Measurements from ENCODE around the gene USHBP1. TPM values are rescaled to one million over a fixed set of nuclear protein-coding genes. Genes with fewer than 3 reads are reported as not detected.
A peak's percentile ranks its signal among the peaks of the same experiment; 100 is the strongest.

USHBP1 gene
- total RNA-seq, 1 experiment from 2014 or later, result not detected

DNA sequence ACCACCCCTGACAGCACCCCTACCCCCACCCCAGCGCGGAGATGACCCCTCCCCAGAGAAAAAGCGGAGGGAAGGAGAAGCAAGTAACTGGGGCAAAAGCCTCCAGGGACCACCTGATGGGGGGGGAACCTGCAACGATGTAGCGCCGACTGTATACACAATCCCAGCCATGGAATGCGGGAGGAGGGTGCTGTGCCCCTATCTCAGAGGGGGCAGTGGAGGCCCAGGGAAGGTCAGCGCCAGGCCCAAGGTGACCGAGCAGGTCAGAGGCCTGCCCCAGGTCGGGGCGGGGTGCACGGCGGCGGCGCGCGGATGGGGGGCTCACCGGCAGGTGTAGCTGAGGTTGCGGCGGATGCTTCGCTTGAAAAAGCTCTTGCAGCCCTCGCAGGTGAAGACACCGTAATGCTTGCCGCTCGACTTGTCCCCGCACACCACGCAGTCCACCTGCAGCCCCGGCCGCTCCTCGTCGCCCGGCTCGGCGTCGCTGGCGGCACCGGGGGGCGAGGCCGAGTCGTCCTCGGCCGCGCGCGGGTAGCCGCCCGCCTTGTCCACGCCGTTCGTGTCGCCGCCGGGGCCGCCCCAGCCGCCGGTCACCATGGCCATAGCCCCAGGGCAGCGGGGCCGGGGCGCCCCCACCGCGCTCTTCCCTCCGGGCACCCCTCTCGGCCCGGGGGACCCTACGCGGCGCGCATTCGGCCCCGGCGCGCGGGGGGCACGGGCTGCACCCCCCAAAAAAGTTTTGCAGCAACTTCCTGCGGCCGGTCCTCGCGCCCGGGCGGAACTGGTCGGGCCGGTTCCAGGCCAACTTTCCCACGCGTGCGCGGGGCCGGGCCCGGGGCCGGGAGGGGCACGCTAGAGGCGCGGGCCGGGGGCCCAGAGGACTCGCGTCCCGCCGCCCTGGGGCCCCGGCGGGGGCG is 19.7 kb downstream of the USHBP1 start:
- peaks cover 33% of the 10 kb centered on the region for H3K4me1 ChIP-seq (replicated peaks)
- H3K27me3 ChIP-seq (replicated peaks), result no peaks in the 10 kb centered on the region
- DNase-seq (ENCODE audit: low read depth in 1 of 2, low spot score in 2 of 2), result no peak
- H3K27ac ChIP-seq, result no peak overlapping the region
- peak overlapping the region; percentile 89 for H3K4me3 ChIP-seq
- no peaks in the 10 kb centered on the region; the same call in 1 of the 2 replicates for H3K9me3 ChIP-seq (replicated peaks)
- peaks cover 5% of the 10 kb centered on the region; the same call in 1 of the 2 replicates for H3K36me3 ChIP-seq

DNA sequence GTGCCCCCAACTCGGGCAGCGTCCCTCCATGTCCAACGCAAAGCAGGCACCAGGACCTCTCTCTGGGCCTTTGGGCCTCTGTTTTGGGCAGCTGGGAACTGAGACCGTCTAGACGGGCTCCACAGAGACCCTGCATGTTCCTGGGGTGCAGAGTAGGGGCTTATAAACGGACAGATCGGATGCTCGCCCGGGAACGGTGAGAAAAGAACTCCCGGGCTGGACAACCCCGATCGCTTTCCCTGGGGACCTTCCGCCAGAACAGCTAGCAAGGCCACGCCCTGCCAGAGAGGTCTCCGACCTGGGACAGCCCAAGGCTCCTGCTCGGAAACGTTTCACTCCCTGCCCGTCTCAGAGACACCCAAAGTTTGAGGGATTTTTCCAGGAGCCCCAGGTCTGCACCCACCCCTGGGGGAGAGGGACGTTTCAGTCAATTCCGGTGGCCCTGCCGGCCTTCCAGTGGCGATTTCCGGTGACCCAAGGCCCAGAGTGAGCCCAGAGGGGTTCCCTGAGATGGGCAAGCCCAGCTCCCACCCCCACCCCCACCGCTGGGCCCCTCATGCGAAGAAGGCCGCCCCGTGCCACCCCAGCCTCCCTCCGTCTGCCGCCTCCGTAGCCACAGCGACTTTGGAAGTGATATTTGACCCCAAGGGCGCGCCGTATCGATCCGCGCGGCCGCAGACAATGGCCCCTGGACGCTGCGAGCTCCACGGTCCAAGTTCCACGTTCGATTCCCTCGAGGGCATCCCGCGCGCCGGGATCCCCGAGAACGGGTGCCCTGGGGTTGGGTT is 20.5 kb downstream of the USHBP1 start:
- Histone ChIP-seq H3K27ac (no peak overlapping the region), H3K9me3 (replicated peaks) (no peaks in the 10 kb centered on the region; the same call in 1 of the 2 replicates), H3K27me3 (replicated peaks) (no peaks in the 10 kb centered on the region), H3K4me3 (peak overlapping the region; percentile 89), H3K4me1 (replicated peaks) (peaks cover 30% of the 10 kb centered on the region), H3K36me3 (peaks cover 8% of the 10 kb centered on the region; the same call in 1 of the 2 replicates)
- peak in 1 of 2 experiments; percentile 27 for DNase-seq (ENCODE audit: low read depth in 1 of 2, low spot score in 2 of 2)

DNA sequence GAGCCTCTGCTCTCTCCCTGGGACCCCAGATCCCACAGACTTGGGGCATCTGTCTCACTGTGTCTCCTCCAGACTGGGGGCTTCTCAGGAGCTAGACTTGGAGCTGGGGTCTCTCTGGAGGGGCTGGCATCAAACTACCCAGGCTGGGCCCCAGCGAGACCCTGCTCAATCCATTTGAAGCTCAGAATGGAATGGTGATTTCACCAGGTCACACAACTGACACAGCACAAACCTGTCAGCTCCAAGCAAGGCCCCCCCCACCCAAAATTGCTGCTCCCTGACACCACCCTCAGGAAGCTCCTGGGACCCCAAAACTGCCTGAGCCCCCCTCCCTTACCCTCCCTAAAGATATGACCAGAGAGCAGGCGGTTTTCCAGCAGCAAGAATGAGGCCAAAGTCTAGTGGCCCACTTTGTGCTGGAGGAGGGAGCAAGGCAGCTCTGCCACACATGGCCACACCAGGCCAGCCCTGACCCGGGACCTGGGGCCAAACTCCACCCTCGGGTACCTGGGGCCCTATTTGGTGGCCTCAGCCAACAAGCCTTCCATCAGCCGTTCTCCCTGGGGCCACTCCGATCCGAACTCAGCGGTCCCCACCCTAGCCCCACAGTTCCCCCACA is 21.2 kb downstream of the USHBP1 start:
- no peaks in the 10 kb centered on the region for H3K27me3 ChIP-seq (replicated peaks)
- H3K4me1 ChIP-seq (replicated peaks), result peaks cover 30% of the 10 kb centered on the region
- DNase-seq (ENCODE audit: low read depth in 1 of 2, low spot score in 2 of 2), result no peak
- H3K4me3 ChIP-seq, result peak overlapping the region; percentile 89
- H3K36me3 ChIP-seq, result peaks cover 12% of the 10 kb centered on the region
- no peaks in the 10 kb centered on the region; the same call in 1 of the 2 replicates for H3K9me3 ChIP-seq (replicated peaks)
- no peak overlapping the region for H3K27ac ChIP-seq

- H3K36me3 ChIP-seq, result peaks cover 19% of the 10 kb centered on the region
- no peak overlapping the region for H3K27ac ChIP-seq
- H3K27me3 ChIP-seq (replicated peaks), result no peaks in the 10 kb centered on the region
- peaks cover 30% of the 10 kb centered on the region for H3K4me1 ChIP-seq (replicated peaks)
- H3K9me3 ChIP-seq (replicated peaks), result no peaks in the 10 kb centered on the region; the same call in 1 of the 2 replicates
- no peak overlapping the region for H3K4me3 ChIP-seq
- DNase-seq (ENCODE audit: low read depth in 1 of 2, low spot score in 2 of 2), result no peak
Observed at GRCh38 chr19:17242431-17243208, 21.9 kb downstream of the USHBP1 start.

GRCh38 chr19:17240826-17241399 is 23.6 kb downstream of the USHBP1 start:
- Histone ChIP-seq H3K27me3 (replicated peaks) (no peaks in the 10 kb centered on the region), H3K4me3 (no peak overlapping the region), H3K4me1 (replicated peaks) (peaks cover 23% of the 10 kb centered on the region), H3K9me3 (replicated peaks) (no peaks in the 10 kb centered on the region), H3K27ac (no peak overlapping the region), H3K36me3 (peaks cover 29% of the 10 kb centered on the region)
- no peak for DNase-seq (ENCODE audit: low read depth in 1 of 2, low spot score in 2 of 2)

GRCh38 chr19:17240062-17240752 is 24.3 kb downstream of the USHBP1 start:
- H3K9me3 ChIP-seq (replicated peaks), result no peaks in the 10 kb centered on the region
- no peaks in the 10 kb centered on the region for H3K27me3 ChIP-seq (replicated peaks)
- H3K36me3 ChIP-seq, result peaks cover 34% of the 10 kb centered on the region

DNA sequence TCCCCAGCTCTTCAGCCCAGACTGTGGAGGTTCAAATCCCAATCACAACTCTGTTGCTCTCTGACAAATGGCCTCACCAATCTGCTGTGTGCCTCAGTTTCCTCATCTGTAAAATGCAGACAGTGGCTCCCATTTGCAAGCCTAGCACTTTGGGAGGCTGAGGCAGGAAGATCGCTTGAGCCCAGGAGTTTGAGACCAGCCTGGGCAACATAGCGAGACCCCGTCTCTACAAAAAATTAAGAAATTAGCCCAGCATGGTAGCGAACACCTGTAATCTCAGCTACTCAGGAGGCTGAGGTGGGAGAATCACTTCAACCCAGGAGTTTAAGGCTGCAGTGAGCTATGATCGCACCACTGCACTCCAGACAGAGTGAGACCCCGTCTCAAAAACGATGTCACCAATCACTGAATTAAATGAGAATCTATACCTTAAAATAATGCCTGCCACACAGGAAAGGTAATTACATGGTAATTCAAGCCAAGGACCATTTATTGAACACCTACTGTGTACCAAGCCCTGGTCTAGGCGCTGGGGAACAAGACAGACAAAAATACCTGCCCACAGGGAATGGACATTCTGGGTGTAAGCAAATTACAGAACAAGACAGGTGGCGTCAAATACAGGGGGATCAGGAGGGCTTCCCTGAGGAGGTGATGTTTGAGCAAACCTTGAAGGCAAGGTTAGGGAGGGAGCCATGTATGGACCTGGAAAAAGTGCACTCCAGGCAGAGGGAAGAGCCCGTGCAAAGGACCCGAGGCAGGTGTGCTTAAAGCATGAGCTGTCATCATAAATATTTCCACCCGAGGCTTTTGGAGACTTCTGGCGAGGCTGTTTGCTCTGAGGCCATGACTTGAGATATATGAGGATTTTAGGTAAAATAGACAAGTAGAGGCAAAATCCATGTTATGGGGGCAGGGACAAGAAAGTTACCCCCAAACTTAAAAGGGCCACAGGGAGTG is 26.5 kb downstream of the USHBP1 start:
- H3K36me3 ChIP-seq, result peaks cover 49% of the 10 kb centered on the region
- H3K27ac ChIP-seq, result no peak overlapping the region

More at GRCh38 chr19:17240062-17240752, 24.3 kb downstream of the USHBP1 start:
- H3K4me1 ChIP-seq (replicated peaks), result peaks cover 28% of the 10 kb centered on the region
- no peak for DNase-seq (ENCODE audit: low read depth in 1 of 2, low spot score in 2 of 2)
- no peak overlapping the region for H3K4me3 ChIP-seq
- no peak overlapping the region for H3K27ac ChIP-seq

GRCh38 chr19:17236811-17237543 is 27.6 kb downstream of the USHBP1 start:
- DNase-seq (ENCODE audit: low read depth in 1 of 2, low spot score in 2 of 2), result no peak
- Histone ChIP-seq H3K4me1 (replicated peaks) (peaks cover 15% of the 10 kb centered on the region), H3K9me3 (replicated peaks) (no peaks in the 10 kb centered on the region), H3K27ac (no peak overlapping the region), H3K36me3 (peaks cover 57% of the 10 kb centered on the region), H3K27me3 (replicated peaks) (no peaks in the 10 kb centered on the region), H3K4me3 (no peak overlapping the region)

More for the DNA sequence above, 26.5 kb downstream of the USHBP1 start:
- Histone ChIP-seq H3K4me1 (replicated peaks) (peaks cover 15% of the 10 kb centered on the region), H3K9me3 (replicated peaks) (no peaks in the 10 kb centered on the region), H3K4me3 (no peak overlapping the region), H3K27me3 (replicated peaks) (no peaks in the 10 kb centered on the region)
- no peak for DNase-seq (ENCODE audit: low read depth in 1 of 2, low spot score in 2 of 2)

DNA sequence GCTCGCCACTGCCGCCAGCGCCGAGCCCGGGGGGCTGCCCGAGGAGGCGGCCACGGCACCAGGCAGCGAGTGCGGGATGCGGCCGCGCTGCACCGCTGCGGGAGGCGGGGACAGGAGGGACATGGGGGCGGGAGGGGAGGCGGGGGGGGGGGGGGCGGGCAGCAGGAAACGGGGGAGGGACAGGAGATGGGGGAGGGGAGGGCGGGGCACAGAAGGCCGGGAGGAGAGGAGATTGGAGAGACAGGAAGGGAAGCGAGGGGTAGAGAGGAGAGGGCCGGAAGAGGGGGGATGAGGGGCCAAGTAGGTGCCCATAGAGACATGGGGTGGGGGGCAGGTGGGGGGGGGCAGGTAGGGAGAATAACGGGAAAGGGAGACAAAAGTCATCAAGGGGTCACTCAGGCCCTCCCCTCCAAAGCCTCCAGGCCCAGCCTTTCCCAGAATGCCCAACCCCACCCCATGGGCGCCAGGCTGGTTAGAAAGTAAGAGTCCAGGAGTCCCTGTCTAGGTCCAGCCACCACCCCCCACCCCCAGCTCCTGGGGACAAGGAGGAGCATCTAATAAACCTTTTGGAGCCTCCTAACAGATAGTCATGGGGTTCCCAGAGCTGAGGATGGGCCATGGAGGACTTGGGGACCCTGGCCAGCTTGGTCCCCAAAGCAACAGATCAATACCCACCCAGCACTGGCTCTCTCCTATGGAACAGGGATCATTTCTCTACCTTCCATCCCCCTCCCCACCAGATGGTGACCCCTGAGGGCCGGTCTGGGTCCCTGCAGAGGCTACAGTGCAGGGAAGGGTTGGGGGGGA is 28.4 kb downstream of the USHBP1 start:
- H3K4me1 ChIP-seq (replicated peaks), result peaks cover 15% of the 10 kb centered on the region
- peaks cover 62% of the 10 kb centered on the region for H3K36me3 ChIP-seq
- H3K9me3 ChIP-seq (replicated peaks), result no peaks in the 10 kb centered on the region
- H3K27me3 ChIP-seq (replicated peaks), result no peaks in the 10 kb centered on the region
- H3K4me3 ChIP-seq, result peak overlapping the region; percentile 54
- 0 out of 2 replicates have a peak overlapping the region, but pooled peaks have one; percentile 37 for H3K27ac ChIP-seq
- DNase-seq (ENCODE audit: low read depth in 1 of 2, low spot score in 2 of 2), result no peak

- H3K9me3 ChIP-seq (replicated peaks), result no peaks in the 10 kb centered on the region
- peaks cover 15% of the 10 kb centered on the region for H3K4me1 ChIP-seq (replicated peaks)
- no peaks in the 10 kb centered on the region for H3K27me3 ChIP-seq (replicated peaks)
- H3K4me3 ChIP-seq, result peak overlapping the region; percentile 54
- peaks cover 69% of the 10 kb centered on the region for H3K36me3 ChIP-seq
- peak; percentile 67 to 69 for DNase-seq (ENCODE audit: low read depth in 1 of 2, low spot score in 2 of 2)
- H3K27ac ChIP-seq, result 0 out of 2 replicates have a peak overlapping the region, but pooled peaks have one; percentile 8
Observed at GRCh38 chr19:17235300-17235970, 29.1 kb downstream of the USHBP1 start.

Measured in SJSA1 (cell line).